ENCODE results near the gene ALG3. TPM values are rescaled to one million over a fixed set of nuclear protein-coding genes. Genes with fewer than 3 reads are reported as not detected.

The ALG3 gene
- total RNA-seq, 2 experiments from 2014 or later, result 31.6 to 34.1 TPM

DNA sequence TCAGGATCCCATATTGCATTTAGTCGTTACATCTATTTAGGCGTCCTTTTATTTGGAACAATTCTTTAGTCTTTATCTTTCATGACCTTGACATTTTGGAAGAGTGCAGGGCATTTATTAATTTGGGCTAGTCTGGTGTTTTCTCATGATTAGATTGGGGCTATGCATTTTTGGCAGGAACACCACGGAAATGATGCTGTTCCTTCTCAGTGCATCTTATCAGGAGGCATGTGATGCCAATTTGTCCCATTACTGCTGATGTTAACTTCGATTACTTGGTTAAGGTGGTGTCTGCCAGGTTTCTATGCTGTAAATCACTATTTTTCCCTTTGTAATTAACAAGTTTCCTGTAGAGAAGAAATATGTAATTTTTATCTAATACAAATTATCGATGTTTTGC lies 37.5 kb downstream of the ALG3 start:
- no peaks in the 10 kb centered on the region for H3K36me3 Mint-ChIP-seq
- H3K9me3 Mint-ChIP-seq, result no peaks in the 10 kb centered on the region
- CTCF ChIA-PET, result interaction anchor here (1.2 kb wide), 1 partner anchor 16 kb away, joined by 6 read pairs; no protein-coding TSS in a partner anchor
- no peak overlapping the region for H3K27ac Mint-ChIP-seq
- no peak for DNase-seq
- peaks cover 10% of the 10 kb centered on the region for H3K27me3 Mint-ChIP-seq
- intact Hi-C loops (cut with micrococcal nuclease), result no loop called here
- no peak overlapping the region for H3K4me3 Mint-ChIP-seq
- no peaks in the 10 kb centered on the region for H3K4me1 Mint-ChIP-seq (ENCODE audit: low read depth)
- POLR2A ChIA-PET, result interaction anchor here (0.5 kb wide), 1 partner anchor 379 kb away, joined by 4 read pairs; no protein-coding TSS in a partner anchor

GRCh38 chr3:184209146-184209923 lies 39.4 kb downstream of the ALG3 start:
- ChIA-PET POLR2A (no interaction called here), CTCF (interaction anchor here (1.2 kb wide), 1 partner anchor 18 kb away, joined by 4 read pairs; no protein-coding TSS in a partner anchor)
- Mint-ChIP-seq H3K4me1 (ENCODE audit: low read depth) (no peaks in the 10 kb centered on the region), H3K9me3 (no peaks in the 10 kb centered on the region), H3K4me3 (no peak overlapping the region), H3K27me3 (peaks cover 10% of the 10 kb centered on the region), H3K36me3 (no peaks in the 10 kb centered on the region), H3K27ac (no peak overlapping the region)
- DNase-seq, result no peak
- intact Hi-C loops (cut with micrococcal nuclease), result no loop called here

- Mint-ChIP-seq H3K36me3 (no peaks in the 10 kb centered on the region), H3K9me3 (no peaks in the 10 kb centered on the region), H3K4me3 (no peak overlapping the region), H3K27me3 (peaks cover 10% of the 10 kb centered on the region), H3K27ac (no peak overlapping the region), H3K4me1 (ENCODE audit: low read depth) (no peaks in the 10 kb centered on the region)
- no peak for DNase-seq
- intact Hi-C loops (cut with micrococcal nuclease), result no loop called here
- POLR2A ChIA-PET, result no interaction called here
- CTCF ChIA-PET, result interaction anchor here (0.8 to 1.1 kb wide), 3 partner anchors 21 to 47 kb away, joined by 3 to 4 read pairs (median 4); no protein-coding TSS in a partner anchor
Measured at GRCh38 chr3:184203526-184203925, 45.2 kb downstream of the ALG3 start.

DNA sequence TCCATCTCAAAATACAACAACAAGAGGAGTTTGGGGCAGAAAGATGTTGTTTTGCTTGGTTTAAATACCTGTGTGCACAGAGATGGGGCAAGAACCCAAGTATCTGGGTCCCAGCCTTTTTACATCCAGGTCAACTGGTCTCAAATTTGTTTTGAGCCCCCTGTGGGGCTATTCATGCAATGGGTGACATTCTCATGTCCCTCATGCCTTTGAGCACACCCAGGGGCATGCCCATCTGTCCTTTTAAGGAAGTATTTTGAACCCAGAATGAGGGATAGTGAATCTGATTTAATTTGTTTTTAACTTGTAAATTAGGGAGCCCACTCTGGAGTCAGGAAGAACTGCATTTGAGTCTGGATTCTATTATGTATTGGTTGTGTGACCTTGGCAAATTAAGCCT lies 47.9 kb downstream of the ALG3 start:
- Mint-ChIP-seq H3K9me3 (no peaks in the 10 kb centered on the region), H3K27me3 (no peaks in the 10 kb centered on the region), H3K27ac (no peak overlapping the region), H3K4me1 (ENCODE audit: low read depth) (no peaks in the 10 kb centered on the region), H3K4me3 (no peak overlapping the region), H3K36me3 (no peaks in the 10 kb centered on the region)
- no peak for DNase-seq
- POLR2A ChIA-PET, result no interaction called here
- intact Hi-C loops (cut with micrococcal nuclease), result no loop called here
- CTCF ChIA-PET, result no interaction called here

DNA sequence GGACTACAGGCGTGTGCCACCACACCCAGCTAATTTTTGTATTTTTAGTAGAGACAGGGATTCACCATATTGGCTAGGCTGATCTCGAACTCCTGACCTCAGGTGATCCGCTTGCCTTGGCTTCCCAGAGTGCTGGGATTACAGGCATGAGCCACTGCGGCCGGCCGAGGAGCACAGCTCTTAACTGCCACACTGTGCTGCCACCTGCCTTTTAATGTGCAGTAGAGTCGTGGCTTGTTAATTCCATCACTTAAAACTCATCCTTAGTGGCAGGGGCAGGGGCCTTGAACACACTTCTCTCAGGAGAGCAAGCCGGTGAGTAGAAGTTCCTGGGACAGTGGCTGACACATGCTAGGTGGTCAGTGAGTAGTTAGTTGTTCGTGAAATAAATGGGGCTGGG lies 50.3 kb downstream of the ALG3 start:
- intact Hi-C loops (cut with micrococcal nuclease), result no loop called here
- ChIA-PET POLR2A (no interaction called here), CTCF (interaction anchor here (1.0 kb wide), 1 partner anchor 48 kb away, joined by 3 read pairs; no protein-coding TSS in a partner anchor)
- Mint-ChIP-seq H3K4me1 (ENCODE audit: low read depth) (no peaks in the 10 kb centered on the region), H3K27ac (no peak overlapping the region), H3K9me3 (no peaks in the 10 kb centered on the region), H3K27me3 (no peaks in the 10 kb centered on the region), H3K4me3 (no peak overlapping the region), H3K36me3 (peaks cover 11% of the 10 kb centered on the region)
- no peak for DNase-seq

GRCh38 chr3:184196536-184196935 lies 52.2 kb downstream of the ALG3 start:
- Mint-ChIP-seq H3K4me3 (no peak overlapping the region), H3K27me3 (no peaks in the 10 kb centered on the region), H3K9me3 (no peaks in the 10 kb centered on the region), H3K36me3 (peaks cover 24% of the 10 kb centered on the region), H3K4me1 (ENCODE audit: low read depth) (no peaks in the 10 kb centered on the region), H3K27ac (no peak overlapping the region)
- CTCF ChIA-PET, result interaction anchor here (0.9 kb wide), 2 partner anchors 31 to 53 kb away, joined by 3 to 4 read pairs; partner anchors contain the start of gene EEF1AKMT4
- intact Hi-C loops (cut with micrococcal nuclease), result no loop called here
- no peak for DNase-seq
- POLR2A ChIA-PET, result no interaction called here

GRCh38 chr3:184193991-184194539 lies 54.7 kb downstream of the ALG3 start:
- peaks cover 38% of the 10 kb centered on the region for H3K36me3 Mint-ChIP-seq
- H3K9me3 Mint-ChIP-seq, result no peaks in the 10 kb centered on the region
- ChIA-PET CTCF (interaction anchor here (1.2 kb wide), 1 partner anchor 34 kb away, joined by 4 read pairs; no protein-coding TSS in a partner anchor), POLR2A (no interaction called here)
- H3K27ac Mint-ChIP-seq, result no peak overlapping the region
- no peaks in the 10 kb centered on the region for H3K27me3 Mint-ChIP-seq
- H3K4me1 Mint-ChIP-seq (ENCODE audit: low read depth), result peaks cover 4% of the 10 kb centered on the region
- DNase-seq, result no peak
- intact Hi-C loops (cut with micrococcal nuclease), result no loop called here
- H3K4me3 Mint-ChIP-seq, result no peak overlapping the region

DNA sequence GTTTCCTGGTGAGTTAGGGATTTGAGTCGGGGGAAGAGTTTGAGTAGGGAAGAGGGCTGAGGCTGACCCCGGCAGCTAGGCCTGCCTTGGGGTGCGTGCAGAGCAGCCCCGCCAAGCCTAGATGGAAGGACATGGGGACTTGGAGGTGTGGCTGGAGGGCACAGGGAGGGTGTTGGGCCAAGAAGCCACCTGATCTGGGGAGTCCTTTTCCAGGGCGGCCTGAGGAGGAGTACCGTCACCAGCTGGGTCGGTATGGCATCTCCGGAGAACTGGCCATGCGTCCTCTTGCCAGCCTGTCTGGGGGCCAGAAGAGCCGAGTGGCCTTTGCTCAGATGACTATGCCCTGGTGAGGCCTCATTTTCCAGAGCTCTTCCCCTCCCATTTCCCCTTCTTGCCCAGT lies 55.9 kb downstream of the ALG3 start:
- ChIA-PET CTCF (no interaction called here), POLR2A (no interaction called here)
- Mint-ChIP-seq H3K9me3 (no peaks in the 10 kb centered on the region), H3K4me3 (no peak overlapping the region), H3K27me3 (no peaks in the 10 kb centered on the region), H3K27ac (no peak overlapping the region), H3K36me3 (peaks cover 43% of the 10 kb centered on the region), H3K4me1 (ENCODE audit: low read depth) (peaks cover 8% of the 10 kb centered on the region)
- intact Hi-C loops (cut with micrococcal nuclease), result no loop called here
- DNase-seq, result no peak

Small RNA genes within 50 kb of the gene (microRNA-seq; reads per million reads assigned to microRNA genes)
- gene MIR1224 (ENCODE audit: borderline microRNAs expressed, borderline number of aligned reads, borderline replicate concordance), result 1.6 reads per million

Other genes starting within 250 kb of the ALG3 start
- 10 to 100 TPM; 13.3 to 15.6 TPM for gene ABCC5, start 231.1 kb downstream of the ALG3 start, total RNA-seq
- not detected for gene HTR3D, start 217.2 kb downstream of the ALG3 start, total RNA-seq
- not detected for gene HTR3C, start 195.9 kb downstream of the ALG3 start, total RNA-seq
- not detected for gene HTR3E, start 151.9 kb downstream of the ALG3 start, total RNA-seq
- 10 to 100 TPM; 49.6 to 51.5 TPM for gene EIF2B5, start 113.6 kb downstream of the ALG3 start, total RNA-seq
- gene DVL3, start 93.6 kb downstream of the ALG3 start, total RNA-seq, result 10 to 100 TPM; 28.5 to 32.4 TPM
- 100 to 1,000 TPM; 218 to 221 TPM for gene AP2M1, start 74.1 kb downstream of the ALG3 start, total RNA-seq
- 10 to 100 TPM; 41.2 to 48.7 TPM for gene ABCF3, start 62.8 kb downstream of the ALG3 start, total RNA-seq
- gene VWA5B2, start 19.4 kb downstream of the ALG3 start, total RNA-seq, result not detected
- 1 to 10 TPM; 3.5 to 4.4 TPM for gene EEF1AKMT4, start 710 bp upstream of the ALG3 start, total RNA-seq
- gene CAMK2N2, start 12.6 kb upstream of the ALG3 start, total RNA-seq, result under 1 TPM; 0.21 to 0.51 TPM
- not detected for gene ECE2, start 27.1 kb upstream of the ALG3 start, total RNA-seq
- gene PSMD2, start 50.3 kb upstream of the ALG3 start, total RNA-seq, result 100 to 1,000 TPM; 246 to 257 TPM
- 100 to 1,000 TPM; 410 to 432 TPM for gene EIF4G1, start 65.6 kb upstream of the ALG3 start, total RNA-seq
- 1 to 10 TPM; 7.0 to 8.9 TPM for gene FAM131A, start 88.6 kb upstream of the ALG3 start, total RNA-seq
- 1 to 10 TPM; 3.2 to 3.7 TPM for gene CLCN2, start 112.6 kb upstream of the ALG3 start, total RNA-seq
- 100 to 1,000 TPM in 1 of 2 experiments, 10 to 100 TPM in 1; 100.0 to 103 TPM for gene POLR2H, start 112.7 kb upstream of the ALG3 start, total RNA-seq
- not detected for gene THPO, start 129.2 kb upstream of the ALG3 start, total RNA-seq
- gene CHRD, start 131.1 kb upstream of the ALG3 start, total RNA-seq, result under 1 TPM in 1 of 2 experiments, not detected in 1; 0.21 TPM